Placental epithelial cell (primary cell): ENCODE measurements around the gene FAM200C. TPM values are rescaled to one million over a fixed set of nuclear protein-coding genes. Genes with fewer than 3 reads are reported as not detected.

Source experiments
- total RNA-seq: library from RNA; depleted of rRNA; stranded (reverse); fragments of >200 nt; gene quantifications from 2 replicates; pipeline ENCODE4 v1.2.3, GENCODE V29; 2012

The FAM200C gene
- total RNA-seq, result 2.4 and 3.9 TPM in 2 replicates

GRCh38 chr5:160399402-160400353 is at the start of gene FAM200C:
Gene FAM200C (minus strand): TSS chr5:160400054. CDS start chr5:160395490, 4,564 bp downstream.

GRCh38 chr5:160421625-160422258 is 21.9 kb upstream of the FAM200C start, which contains the start of gene PTTG1:
Gene PTTG1 (plus strand): TSS chr5:160421855. CDS start chr5:160422313, 458 bp downstream.

DNA sequence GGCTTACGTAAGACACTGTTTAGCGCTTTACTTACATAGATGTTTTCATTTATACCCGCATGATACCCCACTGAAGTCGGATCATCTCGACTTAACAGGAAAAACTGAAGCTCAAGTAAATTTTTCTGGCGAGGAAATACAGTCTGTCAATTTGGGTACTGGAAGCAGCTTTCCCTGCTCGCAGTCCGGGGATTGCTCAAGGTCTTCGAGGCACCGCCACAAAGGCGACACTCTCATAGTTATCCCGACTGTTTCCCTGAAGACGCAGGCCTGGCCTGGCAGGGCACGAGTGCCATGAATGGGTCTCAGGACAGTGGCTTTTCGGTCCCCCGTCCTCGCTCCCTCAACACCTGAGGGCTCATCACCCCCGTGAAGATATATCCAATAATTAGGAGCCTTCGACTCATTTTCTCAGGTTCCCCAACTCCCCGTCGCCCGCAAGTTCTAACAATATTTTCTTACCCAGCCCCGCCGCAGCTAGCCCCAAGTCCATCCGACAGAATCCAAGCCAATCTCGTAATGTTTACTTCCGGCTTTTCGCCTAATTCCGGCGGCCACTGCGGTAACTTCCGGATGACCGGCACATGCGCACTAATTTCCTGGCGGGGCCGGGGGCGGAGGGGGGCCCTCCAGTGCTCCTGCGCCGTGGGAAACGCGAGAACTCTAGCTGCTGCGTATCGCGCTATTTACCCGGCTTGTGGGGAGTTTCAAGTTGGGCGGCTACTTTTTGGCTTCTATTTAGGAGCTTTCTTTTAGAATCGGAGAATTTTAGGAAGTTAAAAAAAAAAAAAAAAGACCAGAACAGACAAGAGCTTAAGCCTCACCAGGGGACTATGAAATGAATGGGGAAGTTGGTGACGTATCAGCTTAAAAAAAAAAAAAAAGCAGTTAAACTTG is 19.0 kb upstream of the FAM200C start, which contains the start of gene SLU7:
SLU7 (minus strand) TSS at position 521 of the 897 bp plus-strand sequence. CDS start 3,787 bp downstream, outside the sequence.

DNA sequence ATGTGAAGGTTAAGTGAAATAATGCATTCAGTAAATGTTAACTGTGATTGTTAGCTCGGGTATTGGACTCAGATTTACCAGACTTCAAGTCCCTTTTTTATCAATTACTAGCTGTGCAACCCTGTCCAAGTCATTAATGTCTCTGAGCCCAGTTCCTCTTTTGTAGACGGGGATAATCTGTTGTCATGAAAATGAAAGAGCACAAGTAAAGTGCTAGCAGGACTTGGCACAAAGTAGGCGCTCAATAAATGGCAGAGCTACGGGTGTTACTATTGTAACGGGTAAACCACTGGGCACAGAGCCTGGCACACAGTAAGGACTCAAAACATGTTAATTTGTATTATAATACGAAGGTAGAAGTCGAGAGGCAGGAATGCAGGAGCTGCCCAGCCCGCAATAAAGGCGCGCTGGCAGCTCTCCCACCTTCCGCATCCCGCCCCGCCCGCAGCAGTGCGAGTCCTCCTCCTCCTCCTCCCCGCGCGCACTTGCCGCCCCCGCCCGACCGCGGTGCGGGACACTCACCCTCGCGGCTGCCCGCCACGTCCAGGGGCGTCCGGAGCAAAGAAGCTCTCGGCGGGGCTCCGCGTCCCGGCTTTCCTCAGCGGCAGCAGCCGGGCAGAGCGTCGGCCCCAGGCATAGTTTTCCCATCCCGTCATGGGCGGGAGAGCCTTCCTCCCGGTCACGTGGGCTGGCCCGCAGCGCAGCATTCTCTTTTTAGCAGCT is 29.7 kb downstream of the FAM200C start, which contains the start of gene C1QTNF2:
C1QTNF2 (minus strand) TSS at position 637 of the 723 bp plus-strand sequence. CDS start 15,615 bp downstream, outside the sequence.

Other genes with a start within 250 kb of the FAM200C start
- gene FABP6, start 170.5 kb downstream of the FAM200C start, total RNA-seq, result not detected in 2 replicates
- under 0.01 TPM in 1 of 2 replicates, not detected in the other for gene CCNJL, start 87.5 kb downstream of the FAM200C start, total RNA-seq
- gene C1QTNF2, start 29.4 kb downstream of the FAM200C start, total RNA-seq, result 0.11 and 0.39 TPM in 2 replicates
- 38.1 and 64.0 TPM in 2 replicates for gene SLU7, start 19.0 kb upstream of the FAM200C start, total RNA-seq
- gene PTTG1, start 21.8 kb upstream of the FAM200C start, total RNA-seq, result 17.3 and 51.3 TPM in 2 replicates